HG02759 (cell line): ENCODE measurements around the gene GIPC2.
"Not testable (repeated sequence)": the region's sequence is repeated elsewhere in the genome, so short reads cannot be mapped to it uniquely, and the experiment has no call there.

Experiments used
- ATAC-seq: cut with Tn5 transposase; IDR thresholded peaks from one replicate; pipeline ENCODE4 v1.9.1; 2021; ENCODE audit warnings: mild to moderate bottlenecking, moderate library complexity; ENCODE audit not compliant: unreplicated experiment

Gene GIPC2

DNA sequence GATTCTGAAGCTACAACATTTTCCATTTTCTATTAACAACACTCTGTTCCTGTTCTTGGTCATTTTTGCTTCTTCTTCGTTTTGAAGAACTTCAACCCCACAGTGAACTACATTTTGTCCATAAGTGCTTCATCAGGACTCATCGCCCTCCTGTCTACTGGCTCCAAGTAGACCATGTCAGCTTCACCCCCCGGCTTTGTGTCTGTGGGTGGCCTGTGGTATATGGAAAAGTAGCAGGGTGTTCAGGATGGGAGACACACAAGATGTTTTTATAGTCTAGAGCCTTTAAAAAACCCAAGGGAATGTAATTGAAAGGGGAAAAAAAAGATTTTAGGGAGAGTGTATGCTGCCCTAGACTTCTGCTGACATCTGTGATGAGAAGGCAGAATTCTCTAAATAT lies 46.1 kb downstream of the GIPC2 start:
- no peak for ATAC-seq

DNA sequence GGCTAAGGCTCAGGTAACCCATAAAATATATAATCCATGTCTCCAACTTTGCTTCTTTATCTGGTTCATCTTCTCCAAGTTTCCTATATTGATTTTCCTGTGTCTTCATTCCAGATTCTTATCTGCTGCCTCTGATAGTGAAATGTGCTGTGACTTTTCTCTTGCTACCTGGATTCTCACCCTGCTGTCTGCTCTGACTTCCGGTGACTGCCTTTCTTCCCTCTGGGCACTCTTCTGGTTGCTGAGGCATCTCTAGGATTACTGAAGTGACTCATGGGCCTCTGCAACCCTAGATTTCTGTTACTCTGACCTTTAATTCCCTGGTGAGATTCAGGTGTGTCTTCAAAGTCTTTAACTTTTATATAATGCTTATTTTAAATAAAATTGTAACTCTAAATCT lies 46.9 kb downstream of the GIPC2 start:
- ATAC-seq = no peak

DNA sequence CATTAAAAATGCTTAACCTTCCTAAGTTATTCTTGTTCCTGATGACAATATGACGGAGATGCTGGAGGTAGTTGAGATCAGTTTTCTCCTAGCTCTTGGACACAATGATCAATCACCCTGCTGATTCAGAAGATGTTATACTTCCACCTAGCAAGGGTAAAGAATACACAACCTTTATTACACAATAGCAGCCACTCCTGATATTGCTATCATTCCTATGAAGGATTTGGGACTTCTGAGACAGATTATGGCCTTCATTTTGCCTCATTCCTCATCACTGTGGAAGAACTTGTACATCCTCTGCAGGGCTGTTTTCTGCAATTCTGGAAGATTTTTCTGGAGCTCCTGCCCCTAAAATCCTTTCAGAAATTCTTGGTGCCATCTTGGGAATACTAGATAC lies 47.8 kb downstream of the GIPC2 start:
- no peak for ATAC-seq

DNA sequence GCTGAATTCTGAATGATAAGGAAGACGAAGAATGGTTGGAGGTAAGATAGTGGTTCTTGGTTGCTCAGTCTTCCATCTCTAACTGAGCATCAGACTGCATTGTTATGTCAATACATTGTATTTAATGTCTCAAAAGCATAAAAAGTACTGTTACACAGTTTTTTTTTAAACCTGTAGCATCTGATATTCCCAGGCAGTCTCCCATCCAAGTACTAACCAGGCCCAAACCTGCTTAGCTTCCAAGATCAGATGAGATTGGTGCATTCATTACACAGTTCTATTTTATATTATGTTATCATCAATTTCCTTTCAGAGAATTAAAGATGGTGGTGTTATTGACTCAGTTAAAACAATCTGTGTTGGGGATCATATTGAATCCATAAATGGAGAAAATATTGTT lies 48.9 kb downstream of the GIPC2 start:
- ATAC-seq = no peak

DNA sequence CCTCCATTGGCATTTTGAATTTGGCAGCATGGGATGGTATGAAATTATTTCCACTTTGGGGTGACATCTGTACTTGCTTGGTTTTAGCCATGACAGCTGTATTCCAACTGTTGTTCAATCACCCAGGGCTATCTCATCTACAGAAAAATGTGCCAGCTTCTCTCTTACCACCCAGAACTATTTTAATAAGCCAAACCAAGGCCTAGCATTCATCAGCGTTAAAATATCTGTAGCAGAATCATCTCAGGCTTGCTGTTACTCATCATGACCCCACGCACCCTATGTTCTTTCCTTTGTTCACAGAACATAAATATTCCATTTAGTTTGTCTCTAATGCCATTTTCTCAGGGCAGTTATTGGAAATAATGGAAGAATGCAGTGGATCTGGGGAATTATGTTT lies 49.8 kb downstream of the GIPC2 start:
- no peak for ATAC-seq

DNA sequence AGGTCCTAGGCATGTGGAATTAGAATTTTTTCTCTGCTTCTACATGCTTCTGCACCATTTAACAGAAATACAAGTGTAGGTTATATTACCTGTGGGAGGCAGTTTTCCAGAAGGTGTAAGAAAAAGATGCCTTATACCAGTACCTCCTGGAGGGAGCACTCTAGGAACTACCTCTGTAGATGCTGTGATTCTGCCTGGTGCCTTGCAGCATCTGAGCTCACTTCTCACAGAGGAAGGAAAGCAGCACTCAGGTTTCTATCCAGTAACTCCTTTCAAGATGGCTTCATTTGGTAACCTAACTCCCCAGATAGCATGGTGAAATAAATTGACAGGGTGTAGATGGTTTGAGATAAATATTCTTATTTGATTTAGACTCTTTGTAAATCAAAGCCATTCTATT lies 50.3 kb downstream of the GIPC2 start:
- ATAC-seq = no peak

DNA sequence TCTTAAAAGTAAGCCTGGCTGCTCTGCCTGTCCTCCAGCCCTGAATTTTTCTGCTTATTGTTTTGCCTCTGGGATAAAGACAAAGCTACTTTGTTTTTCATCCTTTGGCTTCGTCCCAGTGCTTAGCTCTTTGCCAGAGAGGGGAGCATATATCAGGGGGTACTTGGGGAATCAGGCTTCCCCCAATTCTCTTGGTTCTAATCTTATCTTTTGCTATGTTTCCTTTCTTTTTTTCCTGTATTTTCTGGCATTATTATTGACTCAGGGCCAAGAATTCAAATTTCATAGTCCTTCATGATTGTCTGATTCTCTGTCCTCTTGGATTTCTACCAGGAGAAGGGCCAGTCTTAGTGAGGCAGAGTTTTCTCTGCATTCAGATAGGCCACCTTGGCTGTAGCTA lies 51.2 kb downstream of the GIPC2 start:
- ATAC-seq = no peak

DNA sequence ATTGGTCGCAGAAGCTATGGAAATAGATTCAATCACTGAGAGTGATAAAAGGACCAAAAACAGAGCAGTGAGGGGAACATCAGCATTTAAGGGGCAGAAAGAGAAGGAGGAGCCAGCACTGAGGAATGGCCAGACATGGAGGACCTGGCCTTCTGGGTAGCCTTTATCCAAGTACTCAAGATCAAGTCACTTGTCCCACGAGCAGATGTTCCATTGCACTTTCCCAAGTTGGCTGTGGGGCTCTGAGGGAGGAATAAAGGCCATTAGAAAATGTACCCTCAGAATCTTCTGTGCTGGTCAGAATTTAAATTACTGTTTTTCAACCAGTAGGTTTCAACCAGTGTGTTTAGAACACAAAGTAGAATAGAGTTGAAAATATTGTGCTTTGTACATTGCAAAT lies 55.3 kb downstream of the GIPC2 start:
- ATAC-seq = no peak

DNA sequence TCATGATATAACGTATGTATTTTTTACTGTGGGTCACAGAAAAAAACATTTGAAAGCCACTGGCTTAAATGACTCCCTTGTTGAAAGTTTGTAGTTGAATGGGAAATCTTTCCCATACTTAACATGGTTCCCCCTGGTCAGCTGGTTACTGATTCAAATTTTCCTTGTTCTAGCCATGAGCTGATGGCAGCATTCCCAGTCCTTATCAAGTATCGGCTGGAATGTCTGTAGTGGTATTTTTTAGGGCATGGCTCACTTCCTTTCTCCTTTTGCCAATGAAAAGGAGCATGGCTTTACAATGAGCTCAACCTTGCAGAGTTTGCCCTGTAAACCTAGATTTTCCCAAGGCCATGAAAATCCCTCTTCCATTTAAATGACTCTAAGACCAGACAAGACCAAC lies 55.7 kb downstream of the GIPC2 start:
- ATAC-seq = no peak

DNA sequence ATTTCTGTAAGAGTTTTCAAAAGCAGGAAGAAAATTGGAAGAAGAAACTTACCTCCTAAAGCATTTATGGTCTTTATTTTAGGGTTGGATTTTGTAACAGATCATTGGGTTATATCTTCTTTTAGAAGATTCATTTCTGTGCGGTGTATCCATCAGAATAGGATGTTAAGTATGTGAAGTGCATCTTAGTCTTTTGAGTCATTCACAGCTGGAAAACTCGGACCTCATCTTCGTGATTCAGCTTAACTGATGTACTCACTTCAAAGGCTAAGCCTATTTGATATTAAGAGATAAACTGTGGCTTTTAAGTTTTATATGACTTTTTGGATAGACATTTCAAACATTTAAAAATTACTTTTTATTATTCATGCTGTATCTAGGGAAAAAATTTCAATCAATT lies 56.3 kb downstream of the GIPC2 start:
- ATAC-seq = no peak

DNA sequence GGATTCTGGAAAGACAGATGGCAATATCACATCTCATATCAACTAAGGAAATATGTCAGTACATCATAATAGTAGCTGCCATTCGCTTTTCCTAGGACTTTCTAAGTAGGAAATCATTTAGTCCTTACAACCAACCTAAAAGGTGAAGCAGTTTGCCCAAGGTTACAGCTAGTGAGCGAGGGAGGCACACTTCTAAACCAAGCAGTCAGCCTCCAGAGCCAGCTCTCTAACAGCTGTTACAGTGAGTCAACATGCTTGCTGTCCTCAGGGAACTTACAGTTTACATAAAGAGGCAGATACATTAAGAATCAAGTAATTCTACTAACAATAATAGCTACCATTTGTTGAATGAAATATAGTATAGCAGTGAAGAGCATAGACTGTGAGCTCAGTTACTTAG lies 57.1 kb downstream of the GIPC2 start:
- ATAC-seq = no peak

DNA sequence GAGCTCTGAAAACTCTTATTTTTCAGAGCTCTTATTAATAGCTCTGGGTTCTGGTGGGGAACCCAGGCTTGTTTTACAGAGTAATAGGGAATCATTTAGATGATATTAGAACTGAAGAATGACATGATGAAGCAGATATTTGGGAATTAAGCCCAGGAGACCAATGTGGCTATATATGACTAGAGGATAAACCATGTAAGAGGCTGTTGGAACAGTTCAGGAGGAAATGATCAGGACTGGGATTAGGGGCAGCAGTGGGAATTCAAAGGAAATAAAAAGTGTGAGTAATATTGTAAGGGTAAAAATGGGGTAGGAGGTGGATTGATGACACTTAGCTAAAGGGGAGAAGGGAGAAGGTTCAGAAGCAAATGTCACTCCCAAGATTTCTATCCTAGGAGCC lies 58.6 kb downstream of the GIPC2 start:
- ATAC-seq = no peak

DNA sequence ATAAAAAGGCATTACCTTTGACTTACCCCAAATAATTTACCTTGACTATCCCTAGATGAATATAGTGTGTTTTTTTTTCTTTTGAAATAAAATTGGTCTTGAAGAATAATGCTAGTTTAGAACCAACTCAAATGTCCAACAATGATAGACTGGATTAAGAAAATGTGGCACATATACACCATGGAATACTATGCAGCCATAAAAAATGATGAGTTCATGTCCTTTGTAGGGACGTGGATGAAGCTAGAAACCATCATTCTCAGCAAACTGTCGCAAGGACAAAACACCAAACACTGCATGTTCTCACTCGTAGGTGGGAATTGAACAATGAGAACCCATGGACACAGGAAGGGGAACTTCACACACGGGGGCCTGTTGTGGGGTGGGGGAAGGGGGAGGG lies 63.9 kb downstream of the GIPC2 start:
- not testable (repeated sequence) for ATAC-seq

DNA sequence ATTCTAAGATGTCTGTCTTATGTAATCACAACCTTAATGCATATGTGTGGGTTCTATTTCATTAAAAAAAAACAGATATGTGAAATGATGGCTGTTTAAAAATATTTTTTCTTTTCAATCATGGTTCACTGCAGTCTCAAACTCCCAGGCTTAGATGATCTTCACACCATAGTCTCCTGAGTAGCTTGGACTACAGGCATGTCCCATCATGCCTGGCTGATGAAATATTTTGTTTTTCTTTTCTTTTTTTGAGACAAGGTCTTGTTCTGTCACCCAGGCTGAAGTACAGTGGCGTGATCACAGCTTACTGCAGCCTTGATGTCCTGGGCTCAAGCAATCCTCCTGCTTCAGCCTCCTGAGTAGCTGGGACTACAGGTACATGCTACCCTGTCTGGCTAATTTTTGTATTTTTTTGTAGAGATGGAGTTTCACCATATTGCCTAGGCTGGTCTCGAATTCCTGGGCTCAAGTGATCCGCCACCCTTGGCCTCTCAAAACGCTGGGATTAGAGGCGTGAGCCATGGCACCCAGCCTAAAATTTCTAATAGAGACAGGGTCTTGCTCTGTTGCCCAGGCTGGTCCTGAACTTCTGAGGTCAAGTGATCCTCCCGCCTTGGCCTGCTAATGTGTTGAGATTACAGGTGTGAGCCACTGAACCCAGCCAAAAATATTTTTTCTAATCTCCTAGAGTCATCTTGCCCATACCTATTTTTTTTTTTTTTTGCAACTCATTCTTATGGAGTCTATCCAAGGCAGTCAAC lies 67.6 kb downstream of the GIPC2 start:
- ATAC-seq = no peak

DNA sequence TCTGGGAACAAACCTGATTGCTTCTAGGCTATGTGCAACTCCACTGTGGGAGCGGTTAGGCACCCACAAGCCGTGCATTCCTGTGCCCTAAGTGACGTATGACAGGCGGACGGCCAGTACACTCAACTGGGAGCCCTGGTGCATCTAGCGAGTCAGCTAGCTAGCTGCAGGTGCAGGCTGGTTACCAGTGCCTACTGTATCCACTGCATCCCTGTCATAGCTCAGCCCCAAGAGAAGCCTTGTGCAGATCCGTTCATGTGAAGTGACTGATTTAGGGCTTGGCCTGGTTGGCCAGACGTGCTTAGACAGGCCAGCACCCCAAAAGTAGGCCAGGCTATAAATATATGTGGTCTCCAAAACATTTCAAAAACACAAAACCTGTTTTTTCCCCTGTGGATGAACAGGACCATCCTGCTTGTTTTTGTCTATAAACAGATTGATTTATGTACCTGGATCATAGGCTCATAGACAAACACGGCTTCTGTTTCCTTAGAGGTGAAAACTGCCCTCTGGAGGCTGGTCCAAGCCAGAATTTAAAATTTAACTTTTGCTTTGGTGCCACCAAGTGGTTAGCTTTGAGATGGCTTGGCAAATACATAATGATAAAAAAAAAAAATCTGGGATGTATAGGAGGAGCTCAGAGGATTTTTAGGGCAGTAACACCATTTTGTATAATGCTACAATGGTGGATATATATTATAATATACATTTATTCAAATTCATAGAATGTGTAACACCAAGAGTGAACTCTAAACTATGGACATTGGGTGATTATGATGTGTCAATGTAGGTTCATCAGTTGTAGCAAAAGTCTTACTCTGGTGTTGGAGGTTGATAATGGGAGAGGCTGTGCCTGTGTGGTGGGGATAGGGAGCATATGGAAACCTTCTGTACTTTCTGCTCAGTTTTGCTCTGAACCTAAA lies 68.5 kb downstream of the GIPC2 start:
- peak; percentile 91 for ATAC-seq

DNA sequence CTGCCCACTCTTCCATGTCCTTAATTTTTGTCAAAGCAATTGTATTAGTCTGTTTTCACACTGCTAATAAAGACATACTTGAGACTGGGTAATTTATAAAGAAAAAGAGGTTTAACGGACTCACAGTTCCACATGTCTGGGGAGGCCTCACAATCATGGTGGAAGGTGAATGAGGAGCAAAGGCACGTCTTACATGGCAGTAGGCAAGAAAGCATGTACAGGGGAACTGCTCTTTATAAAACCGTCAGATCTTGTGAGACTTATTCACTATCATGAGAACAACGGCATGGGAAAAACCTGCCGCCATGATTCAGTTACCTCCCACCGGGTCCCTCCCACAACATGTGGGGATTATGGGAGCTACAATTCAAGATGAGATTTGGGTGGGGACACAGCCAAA lies 74.7 kb downstream of the GIPC2 start:
- ATAC-seq = not testable (repeated sequence)

DNA sequence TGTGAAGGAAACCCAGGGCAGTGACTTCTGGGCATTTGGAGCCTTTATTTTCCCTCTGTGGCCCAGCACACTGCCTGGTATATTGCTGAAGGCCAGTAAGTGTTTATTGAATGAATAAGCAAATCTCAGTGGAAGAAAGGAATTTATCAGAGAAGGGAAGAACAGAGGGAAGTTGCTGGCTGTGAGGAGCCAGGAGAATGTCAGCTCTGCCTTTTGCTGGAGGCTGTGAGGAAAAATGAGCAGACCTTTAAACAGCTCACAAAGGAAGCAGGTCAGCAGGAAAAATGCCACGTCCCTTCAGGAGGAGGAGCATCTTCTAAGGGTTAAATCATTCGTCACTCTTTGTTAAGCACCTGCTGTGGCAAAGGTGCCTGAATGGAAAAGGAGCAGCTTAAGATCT lies 75.9 kb downstream of the GIPC2 start:
- ATAC-seq = no peak

DNA sequence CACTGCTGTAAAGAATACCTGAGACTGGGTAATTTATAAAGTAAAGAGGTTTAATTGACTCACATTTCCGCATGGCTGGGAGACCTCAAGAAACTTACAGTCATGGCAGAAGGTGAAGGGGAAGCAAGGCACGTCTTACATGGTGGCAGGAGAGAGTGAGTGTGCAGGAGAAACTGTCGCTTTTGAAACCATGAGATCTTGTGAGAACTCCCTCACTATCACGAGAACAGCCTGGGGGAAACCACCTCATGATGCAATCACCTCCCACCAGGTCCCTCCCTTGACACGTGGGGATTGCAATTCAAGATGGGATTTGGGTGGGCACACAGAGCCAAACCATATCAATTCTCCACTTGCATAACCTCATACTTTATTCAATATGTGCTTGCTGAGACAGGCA lies 76.6 kb downstream of the GIPC2 start:
- no peak for ATAC-seq

DNA sequence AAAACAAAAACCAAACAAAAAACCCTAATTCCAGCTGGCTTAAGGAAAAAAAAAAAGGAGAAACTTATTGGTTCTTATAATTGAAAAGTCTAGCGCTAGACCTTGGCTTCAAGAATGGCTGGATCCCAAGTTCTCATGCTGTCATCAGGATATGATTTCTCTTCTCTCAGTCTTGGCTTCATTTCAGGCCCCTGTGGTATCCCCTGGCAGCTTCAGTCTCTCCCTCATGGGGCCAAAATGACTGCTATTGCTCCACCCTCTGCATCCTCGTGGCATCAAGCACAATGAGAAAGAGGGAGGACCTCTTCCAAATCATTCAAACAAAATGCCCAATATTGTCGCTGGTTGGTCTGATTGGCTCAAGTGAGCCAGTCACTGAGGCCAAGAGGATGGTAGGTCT lies 80.7 kb downstream of the GIPC2 start:
- ATAC-seq = no peak

DNA sequence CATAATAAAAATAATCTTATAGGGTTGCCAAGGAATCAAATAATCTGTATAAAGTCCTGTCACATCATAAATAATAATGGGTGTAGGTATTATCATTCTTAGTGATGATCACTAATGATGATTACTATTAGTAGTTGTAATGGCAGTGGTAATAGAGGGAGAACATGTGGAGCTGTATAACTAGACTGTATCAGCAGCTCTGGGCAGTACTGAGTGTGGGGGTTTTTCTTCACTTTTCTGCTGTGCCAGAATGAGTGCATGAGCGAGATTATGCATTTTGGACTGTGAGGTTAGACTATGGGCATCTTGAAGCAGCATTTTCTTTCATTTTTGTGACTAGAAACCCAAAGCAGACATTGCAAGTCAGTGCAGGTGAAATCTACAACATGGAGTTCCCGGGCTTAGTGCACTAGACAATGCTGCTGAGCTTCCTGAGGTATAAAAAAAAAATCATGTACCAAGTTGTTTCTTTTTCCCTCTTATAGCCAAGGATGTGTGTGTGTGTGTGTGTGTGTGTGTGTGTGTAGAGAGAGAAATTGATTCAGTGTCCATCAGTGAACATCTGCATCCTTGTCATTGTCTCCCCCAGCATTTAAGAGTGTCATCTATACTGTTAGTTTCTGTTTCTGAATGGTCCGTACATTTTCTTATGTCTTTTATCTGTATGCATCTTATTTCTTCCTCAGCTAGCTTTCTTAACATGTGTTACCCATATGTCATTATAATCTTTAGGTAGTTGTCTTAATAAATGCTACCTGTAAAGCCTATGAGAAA lies 86.6 kb downstream of the GIPC2 start:
- ATAC-seq = no peak

DNA sequence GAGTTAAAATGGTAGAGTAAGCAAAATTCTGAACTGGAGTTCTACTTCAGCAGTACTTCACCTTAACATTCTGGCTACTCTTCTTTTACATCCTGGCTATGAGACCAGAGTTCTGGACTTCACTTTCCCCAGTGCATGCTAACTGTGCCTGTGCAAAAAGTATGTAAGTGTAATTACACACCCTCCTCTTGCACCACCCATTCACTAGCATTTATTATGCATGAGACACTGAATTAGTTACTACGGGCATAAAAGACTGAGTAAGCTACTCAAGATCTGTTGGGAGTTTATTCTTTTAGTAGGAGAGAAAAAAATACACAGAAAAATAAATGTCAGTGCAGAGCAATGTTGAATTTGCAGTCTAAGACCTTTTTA lies 87.2 kb downstream of the GIPC2 start:
- ATAC-seq = no peak

DNA sequence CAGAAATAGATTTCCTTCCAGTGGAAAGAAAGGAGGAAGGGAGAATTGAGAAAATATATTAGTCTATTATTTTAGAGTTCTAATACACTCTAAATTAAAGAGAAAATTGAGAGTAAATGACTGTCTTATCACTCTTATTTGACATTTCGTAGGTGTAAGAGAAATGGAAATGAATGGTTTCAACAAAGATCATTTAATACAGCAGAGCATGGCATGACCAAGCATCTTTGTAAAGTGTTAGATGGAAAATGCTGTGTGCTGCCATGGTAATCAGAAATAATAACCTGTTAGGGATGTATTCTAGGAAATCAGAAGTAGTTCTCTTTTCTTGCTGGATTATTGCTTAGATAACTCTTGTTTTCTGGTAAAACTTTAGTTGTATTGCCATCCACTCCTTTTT lies 90.9 kb downstream of the GIPC2 start:
- no peak for ATAC-seq
